Endothelial cell (in vitro differentiated cells): ENCODE results near the gene SH3YL1. TPM values are rescaled to one million over a fixed set of nuclear protein-coding genes. Genes with fewer than 3 reads are reported as not detected.

Experiments
- DNase-seq: peaks from one replicate; pipeline ENCODE4 v3.0.0; 2021; ENCODE audit warnings: low spot score
- H3K27ac Mint-ChIP-seq: one replicate; pipeline ENCODE4 v1.8.0; 2021; ENCODE audit warnings: mixed read lengths, inconsistent platforms; ENCODE audit not compliant: unreplicated experiment
- H3K27me3 Mint-ChIP-seq: one replicate; pipeline ENCODE4 v1.8.0; 2021; ENCODE audit warnings: mild to moderate bottlenecking, moderate library complexity, mixed read lengths, inconsistent platforms; ENCODE audit not compliant: unreplicated experiment
- H3K36me3 Mint-ChIP-seq: one replicate; pipeline ENCODE4 v1.8.0; 2021; ENCODE audit warnings: mild to moderate bottlenecking, low read depth, mixed read lengths, inconsistent platforms; ENCODE audit not compliant: unreplicated experiment
- H3K4me1 Mint-ChIP-seq: one replicate; pipeline ENCODE4 v1.8.0; 2021; ENCODE audit warnings: mild to moderate bottlenecking, mixed read lengths, inconsistent platforms; ENCODE audit not compliant: unreplicated experiment
- H3K4me3 Mint-ChIP-seq: one replicate; pipeline ENCODE4 v1.8.0; 2021; ENCODE audit warnings: mild to moderate bottlenecking, mixed read lengths, inconsistent platforms; ENCODE audit not compliant: unreplicated experiment
- H3K9me3 Mint-ChIP-seq: one replicate; pipeline ENCODE4 v1.8.0; 2021; ENCODE audit warnings: mixed read lengths, inconsistent platforms; ENCODE audit not compliant: unreplicated experiment
- total RNA-seq: library from RNA; stranded (reverse); fragmentation: NEBNext Ultra II Directional; extraction: Animal tissue kit (Norgen Biotek cat#: 25700); gene quantifications from one replicate; pipeline ENCODE4 v1.2.1, GENCODE V29; 2021; ENCODE audit not compliant: unreplicated experiment
- TF ChIP-seq, protein P1 (sequence below): fragments of 200-600 bp; sonication (generic); IDR thresholded peaks from one replicate; pipeline ENCODE4 v1.5.0; 2021; ENCODE audit warnings: antibody characterized with exemption; ENCODE audit not compliant: unreplicated experiment

Gene SH3YL1
- total RNA-seq, 1 donor from 2014 or later: 35.8 TPM

DNA sequence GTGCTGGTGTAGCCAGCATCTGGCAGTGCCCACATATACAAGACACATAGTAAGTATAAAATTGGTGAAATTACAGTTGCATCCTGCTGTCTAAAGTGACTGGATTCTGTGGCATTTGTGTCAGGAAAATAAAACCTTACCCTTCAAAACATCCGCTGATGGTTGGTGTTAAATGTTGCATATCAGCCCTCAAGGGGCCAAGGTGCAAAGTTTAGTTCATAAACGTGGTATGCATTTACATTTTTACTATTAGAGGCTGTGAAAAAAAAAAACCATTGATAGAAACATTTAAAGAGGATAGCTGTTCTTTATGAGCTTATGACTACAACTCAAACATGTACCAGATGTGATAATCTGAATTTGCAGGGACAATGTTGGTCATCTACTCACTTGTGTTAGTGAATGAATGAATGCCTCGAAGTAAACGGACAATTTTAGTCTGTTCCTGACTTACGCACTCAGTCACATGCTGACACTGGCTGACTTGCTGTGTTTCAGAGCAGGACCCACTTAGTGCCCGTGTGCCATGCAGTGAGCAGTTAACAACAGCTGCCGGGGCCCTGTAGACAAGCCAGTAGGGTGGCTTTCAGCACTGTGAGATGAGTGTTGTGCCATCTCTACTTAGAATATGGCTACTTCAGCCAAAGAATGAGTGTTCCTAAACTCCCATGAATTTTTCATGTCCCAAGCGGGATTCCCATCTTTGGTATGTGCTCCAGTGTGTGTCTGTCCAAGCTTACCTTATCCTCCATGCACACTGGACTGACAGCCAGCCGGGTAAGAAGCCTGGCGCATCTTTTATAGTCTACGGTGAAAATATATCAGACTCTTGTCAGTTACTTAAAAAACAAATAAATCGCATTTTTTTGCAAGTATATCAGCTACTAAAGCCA lies 18.8 kb upstream of the SH3YL1 start:
- TF ChIP-seq, protein P1, sequence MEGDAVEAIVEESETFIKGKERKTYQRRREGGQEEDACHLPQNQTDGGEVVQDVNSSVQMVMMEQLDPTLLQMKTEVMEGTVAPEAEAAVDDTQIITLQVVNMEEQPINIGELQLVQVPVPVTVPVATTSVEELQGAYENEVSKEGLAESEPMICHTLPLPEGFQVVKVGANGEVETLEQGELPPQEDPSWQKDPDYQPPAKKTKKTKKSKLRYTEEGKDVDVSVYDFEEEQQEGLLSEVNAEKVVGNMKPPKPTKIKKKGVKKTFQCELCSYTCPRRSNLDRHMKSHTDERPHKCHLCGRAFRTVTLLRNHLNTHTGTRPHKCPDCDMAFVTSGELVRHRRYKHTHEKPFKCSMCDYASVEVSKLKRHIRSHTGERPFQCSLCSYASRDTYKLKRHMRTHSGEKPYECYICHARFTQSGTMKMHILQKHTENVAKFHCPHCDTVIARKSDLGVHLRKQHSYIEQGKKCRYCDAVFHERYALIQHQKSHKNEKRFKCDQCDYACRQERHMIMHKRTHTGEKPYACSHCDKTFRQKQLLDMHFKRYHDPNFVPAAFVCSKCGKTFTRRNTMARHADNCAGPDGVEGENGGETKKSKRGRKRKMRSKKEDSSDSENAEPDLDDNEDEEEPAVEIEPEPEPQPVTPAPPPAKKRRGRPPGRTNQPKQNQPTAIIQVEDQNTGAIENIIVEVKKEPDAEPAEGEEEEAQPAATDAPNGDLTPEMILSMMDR: no peak
- H3K4me3 Mint-ChIP-seq: no peak overlapping the region
- H3K9me3 Mint-ChIP-seq: no peaks in the 10 kb centered on the region
- peaks cover 18% of the 10 kb centered on the region for H3K36me3 Mint-ChIP-seq
- no peak overlapping the region for H3K27ac Mint-ChIP-seq
- peaks cover 2% of the 10 kb centered on the region for H3K27me3 Mint-ChIP-seq
- no peak for DNase-seq
- H3K4me1 Mint-ChIP-seq: no peaks in the 10 kb centered on the region

DNA sequence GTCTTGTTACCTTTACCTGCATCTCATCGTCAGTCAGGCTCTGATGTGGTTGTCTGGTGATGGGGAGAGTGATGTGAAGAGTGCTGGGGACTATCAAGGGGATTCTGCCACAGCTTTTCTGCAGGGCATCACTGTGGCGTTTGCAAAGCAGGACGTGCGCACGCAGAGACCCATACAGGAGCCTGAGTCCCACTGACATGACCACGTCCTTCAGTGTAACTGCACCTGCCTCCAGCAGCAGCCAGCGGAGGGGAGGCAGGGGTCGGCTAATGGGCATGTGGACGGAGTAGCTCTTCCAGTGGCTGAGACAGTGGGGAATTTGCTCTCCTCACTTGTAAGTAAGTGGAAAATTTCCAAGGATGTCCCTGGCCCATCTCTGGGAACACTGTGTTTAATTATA lies 17.5 kb upstream of the SH3YL1 start:
- Mint-ChIP-seq H3K27me3 (peaks cover 2% of the 10 kb centered on the region), H3K4me3 (no peak overlapping the region), H3K27ac (no peak overlapping the region), H3K9me3 (no peaks in the 10 kb centered on the region), H3K4me1 (no peaks in the 10 kb centered on the region), H3K36me3 (peaks cover 25% of the 10 kb centered on the region)
- DNase-seq: no peak
- TF ChIP-seq, protein P1: no peak

DNA sequence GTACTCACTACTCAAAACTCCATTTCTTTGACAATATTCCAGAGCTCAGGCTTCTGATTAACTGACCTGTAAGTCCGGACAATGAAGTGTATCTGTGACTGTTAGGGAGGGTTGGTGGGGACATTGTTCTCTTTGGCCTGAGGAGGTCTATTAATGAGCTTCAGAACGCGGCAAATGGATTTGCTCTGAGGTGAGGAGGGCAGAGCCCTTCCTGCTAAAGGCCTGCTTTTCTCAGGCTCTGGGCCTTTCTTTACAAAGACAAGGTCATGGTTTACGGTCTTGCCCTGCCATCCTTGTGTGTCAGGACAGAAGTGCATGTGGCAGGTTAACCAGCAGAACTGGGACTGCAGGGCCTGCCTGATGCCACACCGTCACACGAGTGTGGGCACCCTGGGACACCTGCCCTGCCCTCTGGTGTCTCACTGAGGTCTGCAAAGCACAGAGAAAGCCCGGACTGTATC lies 16.8 kb upstream of the SH3YL1 start:
- Mint-ChIP-seq H3K9me3 (no peaks in the 10 kb centered on the region), H3K36me3 (peaks cover 25% of the 10 kb centered on the region), H3K27ac (no peak overlapping the region), H3K27me3 (peaks cover 2% of the 10 kb centered on the region), H3K4me3 (no peak overlapping the region), H3K4me1 (no peaks in the 10 kb centered on the region)
- DNase-seq: no peak
- TF ChIP-seq, protein P1: no peak

DNA sequence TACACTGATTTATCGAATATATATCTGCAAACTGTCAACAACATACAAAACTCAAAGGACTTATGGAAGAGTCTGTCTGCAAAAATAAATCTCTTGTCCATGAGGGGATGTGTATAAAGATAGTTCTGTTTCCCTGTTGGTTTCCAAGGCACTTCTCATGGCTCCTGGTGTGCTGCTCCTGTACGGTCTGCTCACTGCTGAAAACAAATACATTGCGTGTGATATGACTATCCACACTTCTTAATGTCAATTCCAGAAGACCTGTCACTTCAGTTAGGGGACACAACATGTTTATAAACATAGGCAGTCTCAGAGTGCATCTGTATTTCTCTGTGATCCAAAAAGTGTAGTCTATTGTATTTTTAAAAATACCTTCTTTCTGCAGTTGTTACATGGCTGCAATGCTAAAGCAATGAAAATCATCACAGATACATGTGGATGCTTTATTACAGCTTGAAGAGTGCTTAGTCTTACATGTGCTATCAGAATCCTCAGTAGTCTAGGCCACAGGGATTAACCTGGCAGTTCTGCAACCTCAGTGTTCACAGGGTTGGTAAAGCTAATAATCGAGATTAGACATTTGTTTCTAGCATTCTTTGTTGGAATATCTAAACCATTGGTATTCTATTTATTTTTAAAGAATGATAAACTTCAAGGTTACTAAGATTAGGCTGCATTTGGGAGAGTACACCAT lies 16.3 kb upstream of the SH3YL1 start:
- Mint-ChIP-seq H3K4me3 (no peak overlapping the region), H3K27ac (no peak overlapping the region), H3K36me3 (peaks cover 25% of the 10 kb centered on the region), H3K27me3 (peaks cover 2% of the 10 kb centered on the region), H3K9me3 (no peaks in the 10 kb centered on the region), H3K4me1 (no peaks in the 10 kb centered on the region)
- TF ChIP-seq, protein P1: no peak
- DNase-seq: no peak

DNA sequence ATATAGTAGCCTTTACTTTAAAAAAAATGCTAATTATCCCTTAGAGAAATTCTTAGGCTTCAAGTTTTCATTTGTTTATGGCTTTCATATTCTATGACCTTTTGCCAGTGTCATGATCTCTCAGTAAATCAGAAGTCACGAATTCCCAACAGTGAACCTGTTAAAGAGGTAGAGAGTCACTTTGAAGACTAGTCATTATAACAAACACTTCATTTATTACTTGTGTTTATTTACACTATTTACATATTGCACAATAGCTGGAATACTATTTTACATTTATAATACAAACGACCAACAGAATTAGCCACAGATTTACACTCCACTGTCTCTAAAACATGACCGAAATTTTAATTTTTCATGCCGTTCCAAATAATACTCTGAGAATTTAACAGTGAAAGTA lies 15.5 kb upstream of the SH3YL1 start:
- no peak for DNase-seq
- TF ChIP-seq, protein P1: no peak
- H3K27me3 Mint-ChIP-seq: no peaks in the 10 kb centered on the region
- no peaks in the 10 kb centered on the region for H3K4me1 Mint-ChIP-seq
- H3K9me3 Mint-ChIP-seq: no peaks in the 10 kb centered on the region
- H3K4me3 Mint-ChIP-seq: no peak overlapping the region
- peaks cover 25% of the 10 kb centered on the region for H3K36me3 Mint-ChIP-seq
- H3K27ac Mint-ChIP-seq: no peak overlapping the region
